HFFc6 (cell line): ENCODE results near the gene TSSK2. TPM values are rescaled to one million over a fixed set of nuclear protein-coding genes. Genes with fewer than 3 reads are reported as not detected.
A peak's percentile ranks its signal among the peaks of the same experiment; 100 is the strongest.

Experiments
- DNase-seq: peaks from one replicate; pipeline ENCODE4 v3.0.0-alpha.2; 2018
- H3K27ac Mint-ChIP-seq: 2 replicates; pipeline ENCODE4 v1.8.0; 2020; ENCODE audit warnings: mild to moderate bottlenecking, mixed read lengths
- H3K27me3 Mint-ChIP-seq: 2 replicates; pipeline ENCODE4 v1.8.0; 2021; ENCODE audit warnings: mild to moderate bottlenecking, moderate library complexity, mixed read lengths; ENCODE audit not compliant: insufficient read depth
- H3K36me3 Mint-ChIP-seq: 2 replicates; pipeline ENCODE4 v1.8.0; 2021; ENCODE audit warnings: low read depth, mixed read lengths
- H3K4me1 Mint-ChIP-seq: 2 replicates; pipeline ENCODE4 v1.8.0; 2020; ENCODE audit warnings: low read depth, mixed read lengths
- H3K4me3 Mint-ChIP-seq: 2 replicates; pipeline ENCODE4 v1.8.0; 2020; ENCODE audit warnings: mild to moderate bottlenecking, moderate library complexity, mixed read lengths
- H3K9me3 Mint-ChIP-seq: 2 replicates; pipeline ENCODE4 v1.8.0; 2020; ENCODE audit warnings: mild to moderate bottlenecking, mixed read lengths
- total RNA-seq, 6 experiments: library from RNA; stranded (reverse); fragmentation: NEBNext Ultra II Directional; extraction: Animal tissue kit (Norgen Biotek cat#: 25700); gene quantifications; 2 replicates in 1 of 6; 3 replicates in 5 of 6; pipeline ENCODE4 v1.2.3, GENCODE V29; 2021
- TF ChIP-seq, protein P1 (sequence below): fragments of 200-600 bp; sonication (generic); IDR thresholded peaks from 2 replicates; pipeline ENCODE4 v1.5.0; 2021; ENCODE audit warnings: antibody characterized with exemption, mild to moderate bottlenecking

Gene TSSK2
- total RNA-seq, 6 experiments from 2014 or later = not detected

DNA sequence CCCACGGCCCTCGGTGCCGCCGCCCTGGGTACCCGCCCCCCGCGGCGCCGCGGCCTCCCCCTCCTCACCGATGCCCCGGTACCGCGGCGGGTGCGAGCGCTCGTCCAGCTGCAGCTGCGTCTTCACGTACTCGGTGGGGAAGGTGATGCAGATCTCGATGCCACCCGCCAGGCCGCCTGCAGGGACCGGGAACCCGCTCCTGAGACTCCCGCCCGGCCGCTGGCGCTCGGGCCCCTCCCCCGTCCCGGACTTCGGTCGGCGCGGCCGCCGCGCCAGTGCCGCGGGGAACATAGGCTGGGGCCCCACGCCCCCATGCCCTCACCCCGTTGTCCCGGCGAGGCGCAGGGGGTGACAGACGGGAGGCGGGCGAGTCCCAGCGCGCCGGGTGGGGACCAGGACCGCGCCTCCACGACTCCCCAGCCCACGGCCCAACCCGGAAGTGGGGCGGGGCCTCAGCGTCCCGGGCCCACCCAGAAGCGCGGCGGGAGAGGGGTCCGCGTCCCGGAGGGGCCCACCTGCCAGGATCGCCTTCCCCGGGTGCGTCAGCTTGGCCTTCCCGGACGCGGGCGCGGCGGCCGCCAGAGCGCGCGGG is 47.1 kb downstream of the TSSK2 start:
- H3K9me3 Mint-ChIP-seq = no peaks in the 10 kb centered on the region
- peaks cover 4% of the 10 kb centered on the region for H3K27me3 Mint-ChIP-seq
- peaks cover 42% of the 10 kb centered on the region for H3K4me1 Mint-ChIP-seq
- no peak for DNase-seq
- H3K4me3 Mint-ChIP-seq = peak overlapping the region; percentile 74
- TF ChIP-seq, protein P1, sequence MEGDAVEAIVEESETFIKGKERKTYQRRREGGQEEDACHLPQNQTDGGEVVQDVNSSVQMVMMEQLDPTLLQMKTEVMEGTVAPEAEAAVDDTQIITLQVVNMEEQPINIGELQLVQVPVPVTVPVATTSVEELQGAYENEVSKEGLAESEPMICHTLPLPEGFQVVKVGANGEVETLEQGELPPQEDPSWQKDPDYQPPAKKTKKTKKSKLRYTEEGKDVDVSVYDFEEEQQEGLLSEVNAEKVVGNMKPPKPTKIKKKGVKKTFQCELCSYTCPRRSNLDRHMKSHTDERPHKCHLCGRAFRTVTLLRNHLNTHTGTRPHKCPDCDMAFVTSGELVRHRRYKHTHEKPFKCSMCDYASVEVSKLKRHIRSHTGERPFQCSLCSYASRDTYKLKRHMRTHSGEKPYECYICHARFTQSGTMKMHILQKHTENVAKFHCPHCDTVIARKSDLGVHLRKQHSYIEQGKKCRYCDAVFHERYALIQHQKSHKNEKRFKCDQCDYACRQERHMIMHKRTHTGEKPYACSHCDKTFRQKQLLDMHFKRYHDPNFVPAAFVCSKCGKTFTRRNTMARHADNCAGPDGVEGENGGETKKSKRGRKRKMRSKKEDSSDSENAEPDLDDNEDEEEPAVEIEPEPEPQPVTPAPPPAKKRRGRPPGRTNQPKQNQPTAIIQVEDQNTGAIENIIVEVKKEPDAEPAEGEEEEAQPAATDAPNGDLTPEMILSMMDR = no peak
- H3K27ac Mint-ChIP-seq = no peak overlapping the region
- no peaks in the 10 kb centered on the region for H3K36me3 Mint-ChIP-seq

- TF ChIP-seq, protein P1 = no peak
- Mint-ChIP-seq H3K36me3 (no peaks in the 10 kb centered on the region), H3K27ac (peak within 1 kb of the TSS; percentile 75), H3K27me3 (peaks cover 2% of the 10 kb centered on the region), H3K4me3 (peak within 1 kb of the TSS; percentile 86), H3K4me1 (peaks cover 35% of the 10 kb centered on the region), H3K9me3 (no peaks in the 10 kb centered on the region)
- peak; percentile 69 for DNase-seq
These were observed 47.8 kb downstream of the TSSK2 start, which contains the start of gene SLC25A1 for GRCh38 chr22:19178657-19179496. SLC25A1 (minus strand) TSS chr22:19178736; CDS start chr22:19178673, 63 bp downstream.

DNA sequence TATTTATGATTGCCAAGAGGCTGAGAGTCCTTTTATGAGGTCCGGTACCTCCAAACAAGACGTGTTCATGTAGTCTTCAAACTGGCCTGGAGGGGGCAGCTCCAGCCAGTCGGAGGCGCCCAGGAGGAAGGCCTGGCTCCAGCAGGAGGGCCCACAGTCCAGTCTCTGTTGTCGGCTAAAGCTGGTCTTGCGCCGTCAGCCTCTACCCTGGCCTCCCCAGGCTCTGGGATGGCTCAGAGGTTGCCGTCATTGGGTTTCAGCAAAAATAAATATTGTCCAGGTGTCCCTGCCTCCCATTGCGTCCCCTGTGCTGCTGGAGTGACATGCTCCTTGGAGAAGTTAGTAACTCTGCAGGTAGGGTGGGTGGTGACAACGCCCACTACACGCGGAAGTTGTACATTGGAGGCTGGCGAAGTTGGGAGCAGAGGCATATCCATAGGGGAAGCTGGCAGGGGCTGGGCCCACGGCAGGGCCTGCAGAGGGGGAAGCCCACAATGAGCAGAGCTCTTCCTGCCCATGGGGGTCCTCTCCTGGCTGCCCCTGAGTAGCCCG is 48.5 kb downstream of the TSSK2 start:
- Mint-ChIP-seq H3K27me3 (peaks cover 4% of the 10 kb centered on the region; the same call in 1 of the 2 replicates), H3K4me1 (peaks cover 31% of the 10 kb centered on the region), H3K36me3 (no peaks in the 10 kb centered on the region), H3K27ac (peak overlapping the region; percentile 75), H3K9me3 (no peaks in the 10 kb centered on the region), H3K4me3 (peak overlapping the region; percentile 86)
- TF ChIP-seq, protein P1 = peak; percentile 81
- peak; percentile 81 for DNase-seq

DNA sequence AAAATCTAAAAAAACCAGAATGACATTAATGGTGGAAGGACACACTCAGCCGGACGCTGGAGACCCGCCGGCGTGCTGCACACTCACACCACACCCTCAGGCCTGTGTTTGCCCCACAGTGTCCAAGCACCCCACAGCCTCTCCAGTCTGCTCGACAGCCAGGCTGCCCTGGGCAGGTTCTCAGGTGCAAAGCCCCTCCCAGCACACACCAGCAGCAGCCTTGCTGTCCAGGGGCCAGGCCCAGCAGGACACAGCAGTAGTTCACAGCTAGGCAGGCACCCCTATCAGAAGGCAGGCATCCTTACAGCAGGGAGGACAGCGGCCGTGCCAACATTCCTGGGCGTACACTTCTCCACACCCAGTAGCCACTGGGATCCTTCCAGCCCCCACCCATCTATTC is 49.1 kb downstream of the TSSK2 start:
- DNase-seq = no peak
- H3K27me3 Mint-ChIP-seq = peaks cover 4% of the 10 kb centered on the region; the same call in 1 of the 2 replicates
- TF ChIP-seq, protein P1 = no peak
- H3K36me3 Mint-ChIP-seq = no peaks in the 10 kb centered on the region
- no peak overlapping the region for H3K27ac Mint-ChIP-seq
- H3K4me3 Mint-ChIP-seq = no peak overlapping the region
- peaks cover 30% of the 10 kb centered on the region for H3K4me1 Mint-ChIP-seq
- no peaks in the 10 kb centered on the region for H3K9me3 Mint-ChIP-seq

- DNase-seq = no peak
- TF ChIP-seq, protein P1 = no peak
- no peak overlapping the region for H3K27ac Mint-ChIP-seq
- peaks cover 4% of the 10 kb centered on the region; the same call in 1 of the 2 replicates for H3K27me3 Mint-ChIP-seq
- peaks cover 24% of the 10 kb centered on the region for H3K4me1 Mint-ChIP-seq
- H3K9me3 Mint-ChIP-seq = no peaks in the 10 kb centered on the region
- H3K4me3 Mint-ChIP-seq = no peak overlapping the region
- no peaks in the 10 kb centered on the region for H3K36me3 Mint-ChIP-seq
These were observed 49.8 kb downstream of the TSSK2 start for GRCh38 chr22:19180740-19181410.
